NCI-H82 treated with DMSO at 0.1 percent for 48 hours (cell line): ENCODE measurements around the gene DUSP5.

Experiments
- DNase-seq: peaks from one replicate; lab custom pipeline; 2025; ENCODE audit not compliant: unreplicated experiment; lab: John Stamatoyannopoulos, UW

The DUSP5 gene

DNA sequence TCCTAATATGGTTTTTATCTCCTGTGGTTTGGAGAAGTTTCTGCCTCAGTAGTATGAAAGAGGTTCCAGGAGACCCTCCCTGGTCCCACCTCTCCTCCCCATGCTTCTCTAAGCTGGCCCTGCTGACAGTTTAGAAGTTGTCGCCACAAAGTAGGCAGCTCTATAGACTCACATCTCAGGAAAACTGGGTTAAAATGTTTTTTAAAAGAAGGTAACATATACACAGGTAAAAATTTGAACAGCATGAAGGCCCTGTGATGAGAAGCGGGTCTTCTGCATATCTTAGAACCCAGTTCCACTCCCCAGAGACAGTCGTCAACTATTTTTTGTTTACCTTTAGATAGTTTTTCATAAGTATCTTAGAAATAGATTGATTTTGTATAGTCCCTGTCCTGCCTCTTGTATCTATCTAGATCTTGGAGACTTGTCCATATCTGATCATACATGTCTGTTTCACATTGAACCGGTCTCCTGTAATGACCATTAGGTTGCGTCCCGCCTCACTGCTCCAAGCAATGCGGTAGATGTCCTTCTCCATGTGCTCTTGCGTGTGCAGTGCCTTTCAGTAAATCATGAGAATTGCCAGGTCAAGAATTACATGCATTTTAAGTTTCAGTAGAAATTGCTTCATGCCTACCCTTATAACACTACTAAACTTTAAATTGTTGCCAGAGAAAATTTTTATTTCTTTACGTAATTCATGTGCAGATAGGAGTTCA, 2.2 kb downstream of the DUSP5 start:
- DNase-seq, result no peak

DNA sequence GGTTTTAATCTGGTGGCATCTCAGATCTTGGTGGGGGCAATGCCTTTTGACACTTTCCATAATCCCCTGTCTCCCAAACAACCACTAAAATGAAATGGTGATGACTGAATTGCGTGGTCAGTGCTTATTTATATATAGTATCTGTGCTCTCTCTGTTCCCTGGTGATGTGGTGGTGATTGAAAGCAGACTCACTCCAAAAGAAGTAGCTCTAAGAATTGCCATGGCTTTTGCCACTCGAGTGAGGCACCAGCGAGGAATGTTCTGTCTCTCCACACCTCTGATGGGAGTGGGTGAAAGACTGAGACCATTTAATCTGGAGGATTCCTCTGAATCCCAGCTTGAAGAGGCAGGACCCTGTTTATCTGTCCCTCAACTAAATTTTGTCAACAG, 2.8 kb downstream of the DUSP5 start:
- DNase-seq, result no peak

DNA sequence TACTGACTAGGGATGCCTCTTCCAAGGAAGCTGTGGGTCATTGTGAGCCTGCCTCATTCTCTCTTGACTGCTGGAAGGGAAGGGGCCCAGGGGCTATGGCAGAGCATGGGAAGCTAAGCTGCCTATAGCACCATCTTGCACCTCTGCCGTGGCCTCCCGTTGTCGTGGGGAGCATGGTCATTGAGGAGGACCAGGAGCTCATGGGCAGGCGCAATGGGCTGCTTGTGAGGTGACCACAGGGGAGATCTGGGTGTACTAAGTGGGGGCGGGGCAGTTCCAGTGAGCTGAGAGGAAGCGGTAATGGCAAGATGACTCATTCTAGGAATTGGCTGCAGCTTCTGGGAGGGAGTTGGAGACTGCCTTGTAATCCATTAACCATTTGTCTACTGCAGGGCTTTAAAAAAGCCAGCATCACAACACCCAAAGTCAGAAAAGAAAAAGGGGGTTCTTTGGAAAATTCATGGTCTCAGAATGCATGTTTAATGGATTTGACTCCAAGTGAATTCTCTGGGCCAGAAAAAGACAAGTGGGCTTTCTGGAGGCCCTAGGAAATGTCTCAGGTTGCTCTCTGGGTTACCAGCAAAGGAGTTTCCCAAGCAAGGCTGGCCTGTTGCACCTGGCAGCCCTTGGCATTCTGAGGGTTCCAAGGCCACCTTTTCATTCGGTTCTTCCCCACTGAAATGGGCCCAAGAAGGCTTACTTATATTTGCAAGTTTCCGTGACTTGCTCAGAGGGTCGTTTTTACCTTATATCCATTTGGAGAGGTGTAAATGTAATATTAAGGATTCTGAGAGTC, 3.6 kb downstream of the DUSP5 start:
- peak; percentile 29 for DNase-seq

DNA sequence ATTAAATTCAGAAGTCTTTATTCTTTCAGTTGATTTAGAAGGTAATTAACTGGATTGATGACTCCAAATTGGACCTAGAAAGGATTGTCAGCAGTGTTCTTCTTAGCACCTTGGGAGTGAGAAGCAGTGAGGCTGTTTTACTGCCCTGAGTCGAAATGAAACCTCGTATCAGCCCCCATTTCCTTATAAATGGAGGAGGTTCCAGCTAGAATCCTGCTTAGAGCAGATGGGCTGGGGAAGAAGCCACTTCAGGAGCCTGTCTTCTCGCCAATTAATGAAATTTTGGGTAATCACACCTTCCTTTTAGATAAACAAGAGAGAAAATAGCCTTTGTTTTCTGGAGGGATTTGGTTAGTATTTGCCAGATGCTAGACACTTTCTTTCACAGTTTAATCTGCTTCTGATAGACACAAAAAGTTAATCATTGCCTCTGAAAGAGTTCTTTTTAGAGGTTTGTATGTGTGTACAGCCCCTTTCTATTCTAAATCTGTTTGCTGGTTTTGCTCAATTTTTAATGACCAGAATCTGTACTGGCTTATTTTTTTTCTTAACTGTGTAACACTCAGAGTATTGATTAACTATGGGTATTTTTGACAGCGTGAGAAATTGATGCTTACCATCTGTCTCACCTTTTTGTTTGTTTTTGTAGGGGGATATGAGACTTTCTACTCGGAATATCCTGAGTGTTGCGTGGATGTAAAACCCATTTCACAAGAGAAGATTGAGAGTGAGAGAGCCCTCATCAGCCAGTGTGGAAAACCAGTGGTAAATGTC, 4.6 kb downstream of the DUSP5 start:
- no peak for DNase-seq

DNA sequence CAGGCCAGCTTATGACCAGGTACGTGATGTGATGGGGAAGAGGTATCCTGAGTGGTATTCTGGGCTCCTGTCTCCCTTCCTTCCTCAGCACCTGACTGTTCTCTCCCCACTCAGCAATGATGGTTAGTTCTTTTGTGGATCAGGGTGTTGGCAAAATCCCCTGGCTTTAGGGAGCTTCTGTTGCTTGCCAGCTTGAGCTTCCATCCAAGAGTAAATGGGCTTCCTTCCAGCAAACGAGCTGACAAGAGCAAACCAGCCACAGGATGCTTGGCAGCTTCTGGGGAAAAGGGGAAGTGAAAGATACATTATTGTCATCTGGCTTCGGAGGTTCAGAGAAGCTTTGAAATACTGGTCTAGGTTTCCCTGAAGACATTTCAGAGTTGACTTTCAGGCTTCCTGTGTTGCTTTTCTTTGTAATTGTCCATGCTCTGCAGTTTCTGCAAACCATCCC, 5.2 kb downstream of the DUSP5 start:
- no peak for DNase-seq

DNA sequence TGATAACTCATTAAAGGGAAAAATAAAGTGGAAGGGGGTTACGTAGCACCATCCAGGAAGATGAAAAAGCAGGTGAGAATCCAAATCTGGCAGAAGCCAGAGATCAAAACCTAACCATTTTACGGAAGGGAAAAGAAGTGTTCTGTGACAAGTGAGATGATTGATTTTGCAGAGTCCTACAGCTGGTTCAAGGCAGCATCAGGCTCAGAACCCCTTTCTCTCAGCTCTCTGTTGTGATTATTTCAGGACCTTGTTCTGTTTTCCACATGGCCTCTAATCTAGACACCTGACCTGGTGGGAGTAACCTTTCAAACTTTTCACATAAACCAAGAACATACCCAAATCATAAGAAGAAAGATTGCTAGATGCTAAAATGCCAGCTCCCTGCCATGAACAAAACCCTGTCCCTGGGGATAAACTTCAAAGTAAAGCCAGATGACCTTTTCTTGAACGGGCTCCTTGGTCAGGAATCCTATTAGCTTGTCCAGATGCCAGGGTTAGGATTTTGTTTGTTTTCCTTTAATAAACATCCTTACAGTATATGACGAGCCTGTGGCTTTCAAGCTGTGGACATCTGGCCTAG, 5.9 kb downstream of the DUSP5 start:
- peak; percentile 74 for DNase-seq

DNA sequence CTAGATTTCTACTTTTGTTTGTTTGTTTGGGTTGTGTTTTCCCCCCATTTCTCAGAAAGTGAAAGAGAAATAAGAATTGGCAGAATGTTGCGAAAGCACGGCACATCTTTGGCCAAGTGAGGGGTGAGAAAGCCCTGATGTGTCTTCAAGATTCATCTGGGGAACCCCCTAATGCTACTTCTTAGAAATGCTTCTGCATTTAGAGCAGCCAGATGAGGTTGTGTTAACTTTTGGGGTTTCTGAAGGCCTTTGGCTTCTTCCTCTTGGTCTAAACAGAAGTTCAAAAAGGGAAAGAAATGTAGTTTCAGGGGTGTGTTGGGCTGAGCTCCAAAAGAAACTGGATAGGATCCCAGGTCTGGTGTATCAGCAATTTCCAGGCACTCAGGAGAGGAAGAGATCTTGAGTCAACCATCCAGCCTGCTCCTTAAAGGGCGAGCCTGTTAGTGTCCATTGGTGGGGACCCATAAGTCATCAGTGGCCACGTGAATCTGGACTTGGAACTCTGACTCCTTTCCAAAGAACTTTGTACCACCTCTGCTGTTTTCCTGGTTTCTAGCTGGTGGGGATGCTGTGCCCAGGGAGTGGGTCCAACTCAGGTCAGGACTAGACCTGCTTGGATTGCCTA, 6.5 kb downstream of the DUSP5 start:
- DNase-seq, result no peak

DNA sequence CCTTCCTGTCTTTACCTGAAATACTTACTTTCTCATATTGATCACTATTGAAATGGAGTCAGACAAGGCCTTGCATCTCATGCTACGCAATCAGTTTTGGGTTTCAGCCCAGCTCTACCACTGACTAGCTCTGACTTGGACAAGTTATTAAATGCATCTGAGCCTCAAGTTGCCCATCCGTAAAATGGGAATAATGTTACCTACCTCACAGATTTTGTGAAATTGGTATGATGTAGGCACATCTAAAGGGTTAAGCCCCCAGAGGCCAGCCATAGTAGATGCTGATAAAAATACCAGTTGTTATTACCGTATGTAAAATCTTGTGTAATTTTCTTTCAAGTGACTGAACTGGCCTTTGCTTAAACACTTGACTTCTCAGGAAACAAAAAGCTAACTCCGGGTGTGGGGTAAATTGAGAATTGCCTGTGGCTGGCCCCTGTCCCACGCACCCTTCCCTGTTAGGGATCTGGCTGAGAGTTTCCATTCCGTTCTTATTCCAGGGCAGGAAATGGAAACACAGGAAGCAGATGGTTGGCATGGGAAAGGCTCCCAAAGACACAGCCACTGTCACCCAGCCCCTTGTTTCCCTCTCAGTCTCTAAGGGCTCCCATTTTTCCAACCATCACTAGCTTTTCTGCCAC, 7.5 kb downstream of the DUSP5 start:
- DNase-seq, result no peak

DNA sequence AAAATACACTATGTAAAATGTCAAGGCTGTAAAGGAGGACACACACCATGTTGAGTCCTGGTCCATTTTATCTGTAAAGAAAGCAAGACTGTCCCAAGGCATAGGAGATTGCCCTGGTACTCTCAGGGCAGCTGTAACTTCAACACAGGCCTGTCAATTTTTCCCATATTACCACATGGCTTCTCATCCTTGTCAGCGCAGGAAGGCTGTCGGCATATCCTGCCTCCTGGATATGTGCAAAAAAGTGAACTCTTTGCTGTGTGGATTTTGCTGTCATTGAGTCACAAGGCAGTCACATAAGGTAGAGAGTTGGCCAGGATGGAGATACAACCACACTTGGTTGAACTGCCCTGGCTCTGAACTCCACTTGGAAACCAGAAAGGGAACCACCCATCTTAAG, 8.7 kb downstream of the DUSP5 start:
- DNase-seq, result no peak

DNA sequence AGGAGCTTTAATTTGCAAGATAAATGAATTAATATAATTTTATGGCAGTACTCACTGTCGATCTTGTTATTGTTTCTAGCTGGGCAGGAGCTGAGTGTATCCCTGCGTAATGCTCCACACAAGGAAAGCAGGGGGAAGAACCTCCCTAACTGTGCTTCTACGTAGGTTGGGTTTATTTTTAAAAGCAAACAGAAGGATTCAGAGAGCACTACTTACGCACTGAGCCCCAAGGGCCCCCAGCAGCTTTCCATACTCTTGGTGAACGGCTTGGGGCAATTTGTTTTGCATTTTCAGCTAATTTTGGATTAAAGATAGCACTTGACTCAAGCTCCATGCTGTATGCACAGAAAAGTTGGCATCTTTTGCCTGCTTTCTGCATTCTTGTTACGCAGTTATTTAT, 9.6 kb downstream of the DUSP5 start:
- no peak for DNase-seq

DNA sequence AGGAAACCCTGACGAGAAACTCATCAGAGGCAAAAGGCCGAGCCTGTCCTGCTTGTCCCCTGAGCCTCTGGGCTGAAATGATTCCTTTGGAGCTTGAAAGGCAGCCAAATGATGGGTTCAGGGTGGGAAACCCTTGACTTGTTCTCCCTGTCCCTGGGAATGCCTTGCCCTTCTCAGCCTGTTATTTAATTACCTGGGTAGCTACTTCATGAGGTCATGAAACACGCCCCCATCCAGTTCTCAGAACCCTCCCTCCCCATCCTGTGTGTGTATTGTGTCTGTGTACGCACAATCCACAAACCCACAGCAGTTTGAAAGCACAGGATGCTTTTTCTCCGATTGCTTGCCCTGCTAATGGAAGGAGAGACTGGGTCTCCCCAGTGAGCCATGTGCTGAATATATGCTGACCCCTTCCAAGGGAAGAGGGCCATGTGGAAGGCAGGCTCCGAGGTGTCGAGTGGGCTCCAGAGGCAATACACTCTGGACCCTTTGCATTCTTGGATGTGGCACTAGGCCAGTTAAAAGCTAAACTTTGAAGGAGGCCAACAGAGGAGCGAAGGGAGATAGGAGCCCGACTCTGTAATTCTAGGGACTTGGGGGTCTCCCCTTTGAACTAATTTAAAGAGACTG, 10.6 kb downstream of the DUSP5 start:
- DNase-seq, result no peak

DNA sequence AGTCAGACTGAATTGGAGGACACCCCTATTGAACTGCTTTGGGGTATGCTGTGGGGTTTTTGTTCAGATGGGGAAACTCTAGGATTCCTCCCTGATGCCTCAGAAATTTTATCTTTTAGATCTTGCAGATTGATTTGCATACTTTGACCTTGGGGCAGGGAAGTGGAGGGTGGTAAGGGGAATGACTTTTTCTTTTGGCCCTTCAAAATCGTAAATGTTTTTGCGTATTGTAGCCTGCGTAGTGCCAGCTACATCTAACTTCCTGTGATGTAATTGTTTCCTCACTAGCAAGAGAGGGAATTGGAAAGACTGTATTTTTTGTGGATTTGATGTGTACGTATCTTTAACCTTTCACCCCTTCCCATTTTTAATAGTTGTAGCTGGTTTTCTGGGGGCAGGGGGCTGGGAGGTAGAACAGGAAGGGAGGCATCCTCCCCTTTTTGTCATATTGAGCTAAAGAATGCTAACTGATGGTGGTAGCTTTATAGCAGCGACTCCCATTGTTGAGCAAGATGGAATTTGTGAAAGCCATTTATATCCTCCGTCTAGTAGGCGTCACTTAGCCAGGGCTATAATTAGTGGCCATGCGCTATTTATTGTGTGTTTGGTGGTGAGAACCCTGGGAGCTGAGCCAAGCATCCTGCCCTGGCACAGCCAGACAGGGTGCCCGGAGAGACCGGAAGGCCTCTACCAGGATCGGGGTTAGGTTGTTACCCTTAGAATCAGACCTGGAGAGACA, 11.3 kb downstream of the DUSP5 start:
- DNase-seq, result no peak

DNA sequence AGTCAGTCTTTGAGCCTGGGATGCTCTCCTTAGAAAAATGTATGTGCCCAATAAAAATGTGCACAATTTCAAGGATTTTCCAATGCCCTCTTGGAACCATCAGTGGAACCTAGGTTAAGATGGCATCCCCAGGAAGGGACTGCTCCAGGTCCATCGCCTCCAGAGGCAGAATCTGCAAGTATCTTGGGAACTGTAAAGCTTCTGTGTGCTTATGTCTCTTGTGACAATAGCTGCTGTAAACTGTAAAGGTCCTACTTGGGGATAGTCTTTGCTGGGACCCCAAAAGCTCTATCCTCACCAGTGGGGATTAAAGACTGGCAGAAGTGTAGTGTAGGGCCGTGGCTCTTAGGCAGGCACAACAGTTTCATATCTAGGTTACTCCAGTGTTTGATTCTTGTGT, 11.9 kb downstream of the DUSP5 start:
- no peak for DNase-seq

DNA sequence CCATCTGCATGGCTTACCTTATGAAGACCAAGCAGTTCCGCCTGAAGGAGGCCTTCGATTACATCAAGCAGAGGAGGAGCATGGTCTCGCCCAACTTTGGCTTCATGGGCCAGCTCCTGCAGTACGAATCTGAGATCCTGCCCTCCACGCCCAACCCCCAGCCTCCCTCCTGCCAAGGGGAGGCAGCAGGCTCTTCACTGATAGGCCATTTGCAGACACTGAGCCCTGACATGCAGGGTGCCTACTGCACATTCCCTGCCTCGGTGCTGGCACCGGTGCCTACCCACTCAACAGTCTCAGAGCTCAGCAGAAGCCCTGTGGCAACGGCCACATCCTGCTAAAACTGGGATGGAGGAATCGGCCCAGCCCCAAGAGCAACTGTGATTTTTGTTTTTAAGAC, 12.4 kb downstream of the DUSP5 start:
- DNase-seq, result no peak

DNA sequence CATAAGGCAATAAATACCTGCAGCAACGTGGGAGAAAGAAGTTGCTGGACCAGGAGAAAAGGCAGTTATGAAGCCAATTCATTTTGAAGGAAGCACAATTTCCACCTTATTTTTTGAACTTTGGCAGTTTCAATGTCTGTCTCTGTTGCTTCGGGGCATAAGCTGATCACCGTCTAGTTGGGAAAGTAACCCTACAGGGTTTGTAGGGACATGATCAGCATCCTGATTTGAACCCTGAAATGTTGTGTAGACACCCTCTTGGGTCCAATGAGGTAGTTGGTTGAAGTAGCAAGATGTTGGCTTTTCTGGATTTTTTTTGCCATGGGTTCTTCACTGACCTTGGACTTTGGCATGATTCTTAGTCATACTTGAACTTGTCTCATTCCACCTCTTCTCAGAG, 13.0 kb downstream of the DUSP5 start:
- DNase-seq, result no peak

DNA sequence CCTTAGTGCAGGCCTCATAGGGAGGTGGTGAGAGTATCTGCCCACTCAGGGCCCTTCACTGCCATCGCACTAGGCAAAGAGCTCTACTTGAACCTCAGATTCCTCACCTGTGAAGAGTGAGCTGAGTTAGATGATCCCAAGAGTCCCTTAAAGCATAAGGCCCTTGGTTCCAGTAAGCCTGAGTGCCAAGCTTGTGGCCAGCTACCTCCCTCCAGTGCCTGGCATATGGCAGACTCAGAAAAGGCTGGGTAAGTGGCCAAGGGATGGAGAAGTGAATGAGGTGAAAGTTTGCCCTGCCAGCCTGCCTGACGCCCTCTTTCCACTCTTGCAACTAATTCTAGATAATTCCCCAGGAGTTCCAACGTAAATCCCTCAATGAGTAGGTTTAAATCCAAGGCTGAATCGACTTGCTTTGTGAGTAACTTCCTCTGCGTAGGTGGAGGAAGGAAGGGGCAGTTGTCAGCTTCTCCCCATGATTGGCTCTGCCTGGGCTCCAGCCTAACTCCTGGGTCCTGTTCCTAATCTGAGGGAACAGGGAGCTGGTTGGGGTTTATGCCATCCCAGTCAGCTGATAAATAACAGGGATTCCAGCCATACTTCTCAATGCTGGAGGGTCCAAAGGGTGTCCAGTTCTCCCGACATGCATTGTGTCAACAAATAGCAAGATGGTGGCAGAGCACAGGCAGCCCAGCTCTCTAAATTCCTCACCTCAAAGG, 14.2 kb downstream of the DUSP5 start:
- DNase-seq, result no peak

DNA sequence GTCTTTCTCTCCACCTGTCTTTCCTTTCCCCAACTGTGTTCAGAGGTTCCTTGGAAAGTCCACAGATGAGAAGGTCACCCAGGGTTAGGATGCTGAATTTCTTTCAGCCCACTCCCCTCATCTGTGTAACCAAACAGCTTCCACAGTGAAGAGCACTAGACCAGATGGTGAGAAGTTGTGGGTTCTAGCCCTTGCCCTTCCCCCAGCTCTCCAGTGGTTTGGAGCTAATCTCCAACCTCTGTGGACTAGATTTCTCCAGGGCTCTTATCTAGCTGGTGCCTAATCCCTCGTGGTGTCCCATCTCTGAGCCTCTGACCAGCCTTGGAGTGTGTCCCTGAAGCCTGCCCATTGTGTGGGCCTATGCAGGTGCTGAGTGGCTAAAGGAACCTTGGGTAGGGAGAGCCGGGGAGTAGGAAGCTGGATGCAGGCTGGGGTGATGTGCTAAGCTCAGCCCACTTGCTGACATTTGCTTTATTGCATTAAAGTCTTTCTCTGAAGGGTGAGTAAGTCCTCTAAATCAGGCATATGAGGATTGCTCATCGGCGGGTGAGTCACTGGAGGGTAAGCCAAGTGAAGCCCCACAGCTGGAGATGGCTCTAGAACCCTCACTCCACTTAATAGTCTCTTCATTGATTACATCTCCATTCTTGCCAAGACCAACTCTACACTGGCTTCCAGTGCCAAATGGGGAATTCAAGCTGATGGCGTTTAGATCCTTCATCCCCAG, 14.9 kb downstream of the DUSP5 start:
- DNase-seq, result no peak

DNA sequence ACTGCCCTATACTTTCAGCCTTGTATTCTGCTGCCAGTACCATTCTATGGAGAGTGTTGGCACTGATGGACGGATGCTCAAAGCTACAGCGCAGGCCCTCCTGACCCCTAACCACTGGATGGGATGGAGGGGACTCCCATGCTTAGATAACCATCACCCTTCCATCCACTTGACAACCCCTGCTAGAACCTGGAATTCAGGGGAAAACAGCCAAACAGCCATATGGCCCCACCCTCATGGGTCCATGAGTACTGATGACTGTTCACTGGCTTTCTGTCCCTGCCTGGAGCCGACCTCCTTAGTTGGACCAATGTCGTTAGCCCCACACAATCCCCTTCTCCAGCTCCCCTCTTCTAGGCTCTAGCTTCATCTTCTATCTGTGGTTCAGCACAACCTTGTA, 16.2 kb downstream of the DUSP5 start:
- no peak for DNase-seq
